Kidney epithelial cell (primary cell): Measurements from ENCODE around the gene SETD7. TPM values are rescaled to one million over a fixed set of nuclear protein-coding genes. Genes with fewer than 3 reads are reported as not detected.

Experiments used
- DNase-seq: peaks from one replicate; pipeline ENCODE4 v3.0.0-alpha.2; 2010; ENCODE audit warnings: low read depth
- H3K27me3 ChIP-seq: 2 replicates; pipeline ENCODE4 v1.6.0; 2011; ENCODE audit warnings: low read length; ENCODE audit not compliant: control insufficient read depth, insufficient read depth
- H3K36me3 ChIP-seq: 2 replicates; pipeline ENCODE4 v1.5.1; 2011; ENCODE audit warnings: low read length; ENCODE audit not compliant: control insufficient read depth, insufficient read depth
- H3K4me3 ChIP-seq: 2 replicates; pipeline ENCODE4 v1.5.1; 2011; ENCODE audit warnings: low read depth, mild to moderate bottlenecking, control low read depth, low read length
- CTCF ChIP-seq: IDR thresholded peaks from 2 replicates; pipeline ENCODE4 v1.5.1; 2011; ENCODE audit warnings: mild to moderate bottlenecking, moderate library complexity, low read length, control low read depth, inconsistent platforms; ENCODE audit not compliant: insufficient read depth, poor library complexity, severe bottlenecking
- total RNA-seq: library from RNA; depleted of rRNA; stranded (reverse); fragments of >200 nt; gene quantifications from 2 replicates; pipeline ENCODE4 v1.2.3, GENCODE V29; 2015

Gene SETD7
- total RNA-seq, 1 donor from 2014 or later, result 37.7 TPM

- DNase-seq, result peak; percentile 75
Observed at GRCh38 chr4:139532947-139533346, 23.1 kb downstream of the SETD7 start.

GRCh38 chr4:139530833-139531427 lies 25.1 kb downstream of the SETD7 start:
- no peaks in the 10 kb centered on the region for H3K27me3 ChIP-seq
- no peaks in the 10 kb centered on the region for H3K36me3 ChIP-seq
- DNase-seq, result no peak
- no peak overlapping the region for H3K4me3 ChIP-seq
- TF ChIP-seq CTCF, result peak; percentile 78

More at GRCh38 chr4:139532947-139533346, 23.1 kb downstream of the SETD7 start:
- Histone ChIP-seq H3K36me3 (no peaks in the 10 kb centered on the region), H3K4me3 (no peak overlapping the region), H3K27me3 (no peaks in the 10 kb centered on the region)
- TF ChIP-seq CTCF, result no peak

GRCh38 chr4:139528377-139529005 lies 27.5 kb downstream of the SETD7 start:
- no peaks in the 10 kb centered on the region for H3K36me3 ChIP-seq
- H3K27me3 ChIP-seq, result no peaks in the 10 kb centered on the region
- TF ChIP-seq CTCF, result no peak
- DNase-seq, result peak; percentile 32
- no peak overlapping the region for H3K4me3 ChIP-seq

- Histone ChIP-seq H3K4me3 (no peak overlapping the region), H3K36me3 (no peaks in the 10 kb centered on the region), H3K27me3 (no peaks in the 10 kb centered on the region)
- DNase-seq, result no peak
- TF ChIP-seq CTCF, result no peak
Observed at GRCh38 chr4:139526928-139527327, 29.1 kb downstream of the SETD7 start.

GRCh38 chr4:139525414-139525813 lies 30.6 kb downstream of the SETD7 start:
- DNase-seq, result no peak
- no peak overlapping the region for H3K4me3 ChIP-seq
- no peaks in the 10 kb centered on the region for H3K36me3 ChIP-seq
- H3K27me3 ChIP-seq, result no peaks in the 10 kb centered on the region
- TF ChIP-seq CTCF, result no peak

GRCh38 chr4:139524062-139524631 lies 31.9 kb downstream of the SETD7 start:
- H3K27me3 ChIP-seq, result no peaks in the 10 kb centered on the region
- H3K4me3 ChIP-seq, result no peak overlapping the region
- H3K36me3 ChIP-seq, result no peaks in the 10 kb centered on the region
- TF ChIP-seq CTCF, result no peak
- no peak for DNase-seq
